ENCODE data around the gene SLC6A19. TPM values are rescaled to one million over a fixed set of nuclear protein-coding genes. Genes with fewer than 3 reads are reported as not detected.
A peak's percentile ranks its signal among the peaks of the same experiment; 100 is the strongest.

Gene SLC6A19
- total and polyA plus RNA-seq, 10 donors = under 0.01 to 0.50 TPM; not detected in 8

GRCh38 chr5:1212881-1213280 lies 11.5 kb downstream of the SLC6A19 start:
- TF ChIP-seq POLR2A (IDR thresholded peaks at IDR 0.05) (no peak), POLR2AphosphoS5 (IDR thresholded peaks at IDR 0.05) (no peak), CTCF (IDR thresholded peaks at IDR 0.05 in 8 of 11, conservative IDR thresholded peaks at IDR 0.05 in 3 of 11) (no peak)
- no peak overlapping the region for H3K4me3 ChIP-seq
- WGBS, 5 donors = 89 to 95% (median 91%) methylated on average over 15 to 18 of the region's 18 CpGs
- no peaks in the 10 kb centered on the region for H3K36me3 ChIP-seq
- no peaks in the 10 kb centered on the region for H3K4me1 ChIP-seq
- intact Hi-C loops (cut with DNase I; ENCODE audit: low total_unique reads) = no loop called here
- peaks cover 0 to 47% (median 0%) of the 10 kb centered on the region in 7 donors for H3K27me3 ChIP-seq (replicated peaks in 1 of 7)
- DNase-seq = peak; percentile 60
- H3K27ac ChIP-seq = no peak overlapping the region
- peaks cover 0 to 5% (median 0%) of the 10 kb centered on the region in 8 donors for H3K9me3 ChIP-seq

- TF ChIP-seq POLR2A (IDR thresholded peaks at IDR 0.05) (no peak), CTCF (IDR thresholded peaks at IDR 0.05 in 8 of 11, conservative IDR thresholded peaks at IDR 0.05 in 3 of 11) (no peak), POLR2AphosphoS5 (IDR thresholded peaks at IDR 0.05) (no peak)
- no peaks in the 10 kb centered on the region for H3K36me3 ChIP-seq
- WGBS, 5 donors = 89 to 97% (median 92%) methylated on average over 13 to 25 of the region's 25 CpGs
- H3K9me3 ChIP-seq = peaks cover 0 to 5% (median 0%) of the 10 kb centered on the region in 8 donors
- H3K4me3 ChIP-seq = no peak overlapping the region
- peaks cover 0 to 47% (median 0%) of the 10 kb centered on the region in 7 donors for H3K27me3 ChIP-seq (replicated peaks in 1 of 7)
- intact Hi-C loops (cut with DNase I; ENCODE audit: low total_unique reads) = no loop called here
- no peaks in the 10 kb centered on the region for H3K4me1 ChIP-seq
- no peak overlapping the region for H3K27ac ChIP-seq
- peak; percentile 69 for DNase-seq
Observed at GRCh38 chr5:1213508-1214162, 12.2 kb downstream of the SLC6A19 start.

GRCh38 chr5:1214163-1214935 lies 13.0 kb downstream of the SLC6A19 start:
- Histone ChIP-seq H3K4me3 (no peak overlapping the region), H3K27ac (no peak overlapping the region), H3K4me1 (no peaks in the 10 kb centered on the region), H3K9me3 (peaks cover 0 to 5% (median 0%) of the 10 kb centered on the region in 8 donors), H3K27me3 (replicated peaks in 1 of 7) (peaks cover 0 to 49% (median 0%) of the 10 kb centered on the region in 7 donors), H3K36me3 (no peaks in the 10 kb centered on the region)
- TF ChIP-seq CTCF (IDR thresholded peaks at IDR 0.05 in 8 of 11, conservative IDR thresholded peaks at IDR 0.05 in 3 of 11) = no peak
- TF ChIP-seq POLR2AphosphoS5 (IDR thresholded peaks at IDR 0.05) = no peak
- TF ChIP-seq POLR2A (IDR thresholded peaks at IDR 0.05) = no peak
- DNase-seq = peak; percentile 60
- 72 to 84% (median 79%) methylated on average over 21 to 22 of the region's 22 CpGs for WGBS, 5 donors
- intact Hi-C loops (cut with DNase I; ENCODE audit: low total_unique reads) = no loop called here

GRCh38 chr5:1214936-1215220 lies 13.5 kb downstream of the SLC6A19 start:
- DNase-seq = peak; percentile 20
- peaks cover 0 to 52% (median 0%) of the 10 kb centered on the region in 7 donors for H3K27me3 ChIP-seq (replicated peaks in 1 of 7)
- no peaks in the 10 kb centered on the region for H3K36me3 ChIP-seq
- no peak overlapping the region for H3K27ac ChIP-seq
- H3K4me1 ChIP-seq = no peaks in the 10 kb centered on the region
- H3K4me3 ChIP-seq = no peak overlapping the region
- intact Hi-C loops (cut with DNase I; ENCODE audit: low total_unique reads) = no loop called here
- WGBS, 5 donors = 32 to 70% (median 52%) methylated on average over 2 of the region's 2 CpGs
- peaks cover 0 to 5% (median 0%) of the 10 kb centered on the region in 8 donors for H3K9me3 ChIP-seq
- TF ChIP-seq CTCF (IDR thresholded peaks at IDR 0.05 in 8 of 11, conservative IDR thresholded peaks at IDR 0.05 in 3 of 11) (no peak), POLR2AphosphoS5 (IDR thresholded peaks at IDR 0.05) (no peak), POLR2A (IDR thresholded peaks at IDR 0.05) (no peak)
